Stimulated activated CD8-positive, alpha-beta memory T cell treated with anti-CD3 and anti-CD28 coated beads, Interleukin-15, amount 100 ng/mL, for 48 hours (primary cell): ENCODE results near the gene FANCE.

ENCODE experiments used
- DNase-seq, 2 donors: peaks; one replicate each; pipeline ENCODE4 v3.0.0-alpha.2; 2020; ENCODE audit warnings: low read depth in 2 of 2

The FANCE gene

GRCh38 chr6:35452183-35453090 lies at the start of gene FANCE:
FANCE (plus strand) TSS chr6:35452338; CDS start chr6:35452546, 208 bp downstream.
- peak; percentile 90 to 93 for DNase-seq

- DNase-seq: no peak
These were observed 49.3 kb upstream of the FANCE start for GRCh38 chr6:35402856-35403191.

GRCh38 chr6:35403544-35404442 lies 48.3 kb upstream of the FANCE start:
- no peak for DNase-seq

GRCh38 chr6:35406711-35407485 lies 45.2 kb upstream of the FANCE start:
- no peak for DNase-seq

- DNase-seq: no peak
These were observed 42.9 kb upstream of the FANCE start for GRCh38 chr6:35409245-35409644.

- no peak for DNase-seq
These were observed 42.0 kb upstream of the FANCE start for GRCh38 chr6:35410131-35410530.

GRCh38 chr6:35411066-35411465 lies 41.1 kb upstream of the FANCE start:
- no peak for DNase-seq

GRCh38 chr6:35412102-35412501 lies 40.0 kb upstream of the FANCE start:
- DNase-seq: no peak

- DNase-seq: no peak
These were observed 38.2 kb upstream of the FANCE start for GRCh38 chr6:35413911-35414310.

- DNase-seq: no peak
These were observed 36.9 kb upstream of the FANCE start for GRCh38 chr6:35415065-35415891.

- DNase-seq: no peak
These were observed 34.0 kb upstream of the FANCE start for GRCh38 chr6:35417979-35418661.

- no peak for DNase-seq
These were observed 32.7 kb upstream of the FANCE start for GRCh38 chr6:35419417-35419816.

- DNase-seq: no peak
These were observed 32.2 kb upstream of the FANCE start for GRCh38 chr6:35419961-35420360.

- DNase-seq: no peak
These were observed 26.9 kb upstream of the FANCE start for GRCh38 chr6:35425284-35425683.

- no peak for DNase-seq
These were observed 26.1 kb upstream of the FANCE start for GRCh38 chr6:35426074-35426473.

- DNase-seq: no peak
These were observed 24.7 kb upstream of the FANCE start for GRCh38 chr6:35427435-35427834.

- DNase-seq: no peak
These were observed 24.3 kb upstream of the FANCE start for GRCh38 chr6:35427851-35428321.

- DNase-seq: no peak
These were observed 23.6 kb upstream of the FANCE start for GRCh38 chr6:35428421-35429149.

GRCh38 chr6:35429463-35429862 lies 22.7 kb upstream of the FANCE start:
- no peak for DNase-seq

- no peak for DNase-seq
These were observed 19.8 kb upstream of the FANCE start for GRCh38 chr6:35432291-35432690.
